Prostate gland (tissue), 2 donors: ENCODE results near the gene SPCS3. TPM values are rescaled to one million over a fixed set of nuclear protein-coding genes. Genes with fewer than 3 reads are reported as not detected.

Experiments used
- DNase-seq: peaks from one replicate; pipeline ENCODE4 v3.0.0-alpha.2; 2019; ENCODE audit warnings: low spot score
- H3K27ac ChIP-seq, 2 donors: fragments of 200-600 bp; sonication (generic); 2 replicates each; pipeline ENCODE4 v1.5.1; 2017 to 2019
- H3K27me3 ChIP-seq: fragments of 200-600 bp; sonication (generic); replicated peaks from 2 replicates; pipeline ENCODE4 v1.5.1; 2019; ENCODE audit not compliant: insufficient read depth
- H3K36me3 ChIP-seq, 2 donors: fragments of 200-600 bp; sonication (generic); 1 replicate in 1 of 2; 2 replicates in 1 of 2; pipeline versions ENCODE4 v1.5.1 to v1.8.1; 2017 to 2019
- H3K4me1 ChIP-seq: fragments of 200-600 bp; sonication (generic); replicated peaks from 2 replicates; pipeline ENCODE4 v1.5.1; 2019
- H3K4me3 ChIP-seq, 2 donors: fragments of 200-600 bp; sonication (generic); 2 replicates each; pipeline ENCODE4 v1.5.1; 2017 to 2019
- H3K9me3 ChIP-seq: fragments of 200-600 bp; sonication (generic); 2 replicates; pipeline ENCODE4 v1.5.1; 2017
- CTCF ChIP-seq, 4 experiments: fragments of 200-600 bp in 2 of 4; fragments of 450-650 bp in 2 of 4; sonication (generic) in 2 of 4; IDR thresholded peaks; 1 replicate in 3 of 4; 2 replicates in 1 of 4; pipeline ENCODE4 v1.5.1; 2016 to 2019; ENCODE audit warnings: antibody characterized with exemption in 4 of 4, mild to moderate bottlenecking in 2 of 4, moderate library complexity in 2 of 4
- POLR2A ChIP-seq: fragments of 450-650 bp; IDR thresholded peaks from one replicate; pipeline ENCODE4 v1.6.1; 2016; ENCODE audit warnings: antibody characterized with exemption, mild to moderate bottlenecking
- POLR2AphosphoS5 ChIP-seq: sonication (generic); formaldehyde crosslinking; IDR thresholded peaks from one replicate; pipeline ENCODE4 v1.6.1; 2017; ENCODE audit warnings: antibody characterized with exemption
- WGBS: methylation state at CpG from one replicate; pipeline ENCODE4 v1.1.5; 2018; 5-methylcytosine and 5-hydroxymethylcytosine counted together
- intact Hi-C: fragments of 100-400 bp; cut with DNase I; formaldehyde crosslinking; loops from one replicate; pipeline ENCODE4 v1.14.2; 2022
- total RNA-seq, 2 donors: library from RNA; depleted of rRNA; stranded (reverse); fragments of >200 nt; gene quantifications; one replicate each; pipeline ENCODE4 v1.1.0, GENCODE V29; 2016

Gene SPCS3
- total RNA-seq, 2 donors from 2014 or later: 41.7 to 68.4 TPM

- no peaks in the 10 kb centered on the region for H3K27me3 ChIP-seq
- no peak for DNase-seq
- H3K4me1 ChIP-seq: no peaks in the 10 kb centered on the region
- intact Hi-C loops: no loop called here
- H3K9me3 ChIP-seq: no peaks in the 10 kb centered on the region
- H3K4me3 ChIP-seq: no peak overlapping the region
- H3K27ac ChIP-seq: no peak overlapping the region
- H3K36me3 ChIP-seq: no peaks in the 10 kb centered on the region
- WGBS: 82% methylated on average over 6 of the region's 6 CpGs
- TF ChIP-seq POLR2AphosphoS5: no peak
- TF ChIP-seq CTCF (IDR thresholded peaks at IDR 0.05): no peak
- TF ChIP-seq POLR2A: no peak
Observed at GRCh38 chr4:176307666-176307930, 12.2 kb upstream of the SPCS3 start.

- Histone ChIP-seq H3K4me1 (no peaks in the 10 kb centered on the region), H3K36me3 (no peaks in the 10 kb centered on the region), H3K27ac (no peak overlapping the region), H3K4me3 (no peak overlapping the region), H3K9me3 (no peaks in the 10 kb centered on the region), H3K27me3 (no peaks in the 10 kb centered on the region)
- DNase-seq: no peak
- intact Hi-C loops: no loop called here
- TF ChIP-seq POLR2AphosphoS5 (no peak), CTCF (IDR thresholded peaks at IDR 0.05) (no peak)
- 87% methylated on average over 3 of the region's 3 CpGs for WGBS
Observed at GRCh38 chr4:176308441-176308840, 11.3 kb upstream of the SPCS3 start.

GRCh38 chr4:176309046-176309445 is 10.7 kb upstream of the SPCS3 start:
- Histone ChIP-seq H3K4me1 (no peaks in the 10 kb centered on the region), H3K4me3 (no peak overlapping the region), H3K9me3 (no peaks in the 10 kb centered on the region), H3K27ac (no peak overlapping the region), H3K27me3 (no peaks in the 10 kb centered on the region), H3K36me3 (no peaks in the 10 kb centered on the region)
- WGBS: 95% methylated on average over 2 of the region's 2 CpGs
- TF ChIP-seq CTCF (IDR thresholded peaks at IDR 0.05): no peak
- DNase-seq: no peak
- intact Hi-C loops: no loop called here

- Histone ChIP-seq H3K36me3 (no peaks in the 10 kb centered on the region), H3K27ac (no peak overlapping the region), H3K4me1 (no peaks in the 10 kb centered on the region), H3K4me3 (no peak overlapping the region), H3K27me3 (no peaks in the 10 kb centered on the region), H3K9me3 (no peaks in the 10 kb centered on the region)
- intact Hi-C loops: no loop called here
- TF ChIP-seq CTCF (IDR thresholded peaks at IDR 0.05): no peak
- no peak for TF ChIP-seq POLR2A
- no peak for TF ChIP-seq POLR2AphosphoS5
- DNase-seq: no peak
Observed at GRCh38 chr4:176309772-176310171, 10.0 kb upstream of the SPCS3 start.

GRCh38 chr4:176313596-176314336 is 6.0 kb upstream of the SPCS3 start:
- H3K4me1 ChIP-seq: no peaks in the 10 kb centered on the region
- no peaks in the 10 kb centered on the region for H3K36me3 ChIP-seq
- DNase-seq: no peak
- no peaks in the 10 kb centered on the region for H3K27me3 ChIP-seq
- WGBS: 66% methylated on average over 7 of the region's 7 CpGs
- no peak overlapping the region for H3K27ac ChIP-seq
- intact Hi-C loops: no loop called here
- TF ChIP-seq POLR2A (no peak), CTCF (IDR thresholded peaks at IDR 0.05) (no peak), POLR2AphosphoS5 (no peak)
- H3K9me3 ChIP-seq: no peaks in the 10 kb centered on the region
- no peak overlapping the region for H3K4me3 ChIP-seq
